GM12878 (cell line): ENCODE data around the gene ADSL. TPM values are rescaled to one million over a fixed set of nuclear protein-coding genes. Genes with fewer than 3 reads are reported as not detected.
A peak's percentile ranks its signal among the peaks of the same experiment; 100 is the strongest.

Experiments
- ATAC-seq: fragments of 200-7000 bp; cut with Tn5 transposase; 3 replicates; pipeline ENCODE4 v1.9.1; 2020; ENCODE audit warnings: mild to moderate bottlenecking, moderate library complexity
- BruUV-seq: library from RNA; stranded (reverse); fragments of 400-500 nt; replicated peaks from 2 replicates; lab custom pipeline; 2021; lab: Mats Ljungman, UMichigan
- CTCF ChIA-PET: fragments of 300-600 bp; sonication (Branson Sonifier 250); formaldehyde crosslinking; extraction: SDS; loops from one replicate; lab custom pipeline; 2021; ENCODE audit warnings: inconsistent platforms; lab: Yijun Ruan, JAX
- POLR2A ChIA-PET: fragments of 350-600 bp; formaldehyde crosslinking; extraction: SDS; loops from one replicate; lab custom pipeline; 2021; ENCODE audit warnings: inconsistent platforms; lab: Charles Lee
- RAD21 ChIA-PET: fragments of 300-600 bp; sonication (Branson Sonifier 250); formaldehyde crosslinking; loops from one replicate; lab custom pipeline; 2023; ENCODE audit warnings: antibody characterized with exemption; ENCODE audit not compliant: unreplicated experiment; lab: Charles Lee
- SMC1A ChIA-PET: fragments of 300-600 bp; sonication (Branson Sonifier 250); formaldehyde crosslinking; loops from one replicate; lab custom pipeline; 2023; ENCODE audit not compliant: unreplicated experiment, uncharacterized antibody; lab: Charles Lee
- DNase-seq: peaks from one replicate; pipeline ENCODE4 v3.0.0-alpha.2; 2011; ENCODE audit warnings: low read depth, low spot score
- FAIRE-seq: peaks from 3 replicates; lab custom pipeline; 2011; peaks lifted over from hg19 to GRCh38; lab: Jason Lieb, UNC
- H2AFZ ChIP-seq: 2 replicates; pipeline ENCODE4 v1.6.0; 2011; ENCODE audit warnings: low read depth, low read length, control low read depth; ENCODE audit not compliant: control insufficient read depth
- H3K27ac ChIP-seq: 2 replicates; pipeline ENCODE4 v1.5.1; 2011; ENCODE audit warnings: control low read depth; ENCODE audit not compliant: control insufficient read depth, insufficient read depth
- H3K27me3 ChIP-seq, 2 experiments: replicated peaks in 1 of 2; 2 replicates each; pipeline versions ENCODE4 v1.6.0 to v1.6.1; 2011; ENCODE audit warnings: low read length in 1 of 2; ENCODE audit not compliant: control insufficient read depth in 2 of 2, insufficient read depth in 2 of 2
- H3K36me3 ChIP-seq, 2 experiments: 2 replicates each; pipeline ENCODE4 v1.5.1; 2011; ENCODE audit warnings: low read length in 1 of 2; ENCODE audit not compliant: control insufficient read depth in 2 of 2, insufficient read depth in 2 of 2
- H3K4me1 ChIP-seq: 2 replicates; pipeline ENCODE4 v1.6.1; 2011; ENCODE audit warnings: mild to moderate bottlenecking, low read length, moderate library complexity, mixed read lengths; ENCODE audit not compliant: control insufficient read depth, insufficient read depth
- H3K4me2 ChIP-seq: 2 replicates; pipeline ENCODE4 v1.6.0; 2011; ENCODE audit warnings: control low read depth; ENCODE audit not compliant: control insufficient read depth, insufficient read depth
- H3K4me3 ChIP-seq: fragments of 200-600 bp; sonication (generic); 2 replicates; pipeline ENCODE4 v1.5.1; 2016
- H3K79me2 ChIP-seq: 2 replicates; pipeline ENCODE4 v1.6.0; 2011; ENCODE audit warnings: low read length; ENCODE audit not compliant: control insufficient read depth, insufficient read depth
- H3K9ac ChIP-seq: 2 replicates; pipeline ENCODE4 v1.8.0; 2011; ENCODE audit warnings: low read length, control low read depth, mixed read lengths; ENCODE audit not compliant: control insufficient read depth, insufficient read depth
- H3K9me3 ChIP-seq: replicated peaks from 3 replicates; pipeline ENCODE4 v1.5.1; 2011; ENCODE audit warnings: mild to moderate bottlenecking, low read length; ENCODE audit not compliant: control insufficient read depth, insufficient read depth
- H4K20me1 ChIP-seq: 2 replicates; pipeline ENCODE4 v1.6.0; 2011; ENCODE audit not compliant: control insufficient read depth, insufficient read depth
- ATF7 ChIP-seq: fragments of 450-650 bp; IDR thresholded peaks from 2 replicates; pipeline ENCODE4 v1.6.1; 2016; ENCODE audit warnings: low read depth, mild to moderate bottlenecking
- CREB1 ChIP-seq: IDR thresholded peaks from 2 replicates; pipeline ENCODE4 v1.6.1; 2012; ENCODE audit warnings: low read depth, mild to moderate bottlenecking, inconsistent platforms
- ESRRA ChIP-seq: IDR thresholded peaks from 2 replicates; pipeline ENCODE4 v1.6.1; 2012; ENCODE audit warnings: mild to moderate bottlenecking, low read length, improper control_type of control experiment
- EZH2 ChIP-seq: IDR thresholded peaks from 2 replicates; pipeline ENCODE4 v1.6.1; 2012; ENCODE audit warnings: low read depth, mild to moderate bottlenecking, control low read depth, inconsistent platforms, low read length, borderline replicate concordance; ENCODE audit not compliant: control insufficient read depth
- GATAD2B ChIP-seq: fragments of 450-650 bp; conservative IDR thresholded peaks from 2 replicates; pipeline ENCODE4 v1.6.1; 2017; ENCODE audit warnings: low read depth, mild to moderate bottlenecking, moderate library complexity
- HSF1 ChIP-seq: fragments of 150-350 bp; IDR thresholded peaks from 2 replicates; pipeline ENCODE4 v1.6.1; 2014; ENCODE audit warnings: mild to moderate bottlenecking, low read depth, low read length
- JUNB ChIP-seq: IDR thresholded peaks from 2 replicates; pipeline ENCODE4 v1.6.1; 2016; ENCODE audit warnings: antibody characterized with exemption, mild to moderate bottlenecking
- MAX ChIP-seq: IDR thresholded peaks from 2 replicates; pipeline ENCODE4 v1.6.1; 2012; ENCODE audit warnings: low read depth, low read length, improper control_type of control experiment
- SMC3 ChIP-seq: IDR thresholded peaks from 2 replicates; pipeline ENCODE4 v1.6.1; 2011; ENCODE audit warnings: low read length, improper control_type of control experiment, borderline replicate concordance
- SREBF1 ChIP-seq: IDR thresholded peaks from 2 replicates; pipeline ENCODE4 v1.6.1; 2012; ENCODE audit warnings: mild to moderate bottlenecking, low read length
- WGBS: methylation state at CpG from one replicate; pipeline ENCODE4 v1.1.6; 2016; ENCODE audit warnings: low lambda C conversion rate; ENCODE audit not compliant: insufficient replicate concordance, insufficient coverage; ENCODE audit errors: missing lambda C conversion rate; 5-methylcytosine and 5-hydroxymethylcytosine counted together
- in situ Hi-C: fragments of 300-500 bp; cut with MboI; formaldehyde crosslinking; loops from 9 replicates; pipeline ENCODE4 v1.14.3; 2018; ENCODE audit warnings: mixed read lengths
- intact Hi-C: fragments of 100-400 bp; cut with micrococcal nuclease; formaldehyde crosslinking; loops from one replicate; pipeline ENCODE4 v1.14.2; 2022; ENCODE audit not compliant: unreplicated experiment
- polyA plus RNA-seq, 11 experiments: library from polyadenylated mRNA; depleted of rRNA in 4 of 11; unstranded in 6 of 11; stranded (reverse) in 5 of 11; fragments of >200 nt; fragmentation: Nextera tagmentation in 4 of 11; fragmentation: Illumina TruSeq in 1 of 11; extraction: Ambion mirVana in 4 of 11; extraction: Trizol in 1 of 11; gene quantifications; 1 replicate in 1 of 11; 2 replicates in 10 of 11; pipeline versions ENCODE4 v1.2.1 to v1.2.3, GENCODE V29; 2011 to 2016; ENCODE audit warnings: inconsistent platforms in 2 of 11, missing spikeins in 2 of 11, low read depth in 1 of 11
- total RNA-seq, 4 experiments: library from RNA; depleted of rRNA in 3 of 4; stranded (reverse); fragments of >200 nt in 3 of 4; fragmentation: Illumina TruSeq in 1 of 4; extraction: Trizol in 1 of 4; gene quantifications; 2 replicates each; pipeline versions ENCODE4 v1.2.1 to v1.2.3, GENCODE V29; 2013 to 2021

Gene ADSL
- total and polyA plus RNA-seq, 10 of the 15 experiments (the other 5 are each of a cell fraction or from before 2014, with no cell fraction given), result 126 to 313 (median 143) TPM

- ChIA-PET SMC1A (interaction anchor here (0.8 to 4.5 kb wide), 6 partner anchors 12 to 707 kb away, joined by 3 to 40 read pairs (median 4); partner anchors contain the start of genes ADSL and TNRC6B), POLR2A (interaction anchor here (0.6 kb wide), 3 partner anchors 35 to 411 kb away, joined by 3 to 5 read pairs (median 4); no protein-coding TSS in a partner anchor), RAD21 (interaction anchor here (0.6 kb wide), 1 partner anchor 11 kb away, joined by 3 read pairs; the partner anchor contains the start of gene ADSL), CTCF (interaction anchor here (0.6 to 3.6 kb wide), 6 partner anchors 10 to 519 kb away, joined by 3 to 40 read pairs (median 4); partner anchors contain the start of gene ADSL)
- Histone ChIP-seq H4K20me1 (no peaks in the 10 kb centered on the region), H3K9me3 (no peaks in the 10 kb centered on the region), H3K9ac (no peak overlapping the region), H3K4me2 (no peak overlapping the region), H3K27me3 (no peaks in the 10 kb centered on the region), H3K36me3 (no peaks in the 10 kb centered on the region; a peak in 1 of 4 replicates), H3K27ac (no peak overlapping the region), H3K79me2 (no peaks in the 10 kb centered on the region), H3K4me3 (no peak overlapping the region), H3K4me1 (peaks cover 36% of the 10 kb centered on the region), H2AFZ (no peak overlapping the region)
- intact Hi-C loops (no loop called here), in situ Hi-C loops (no loop called here)
- DNase-seq (no peak), ATAC-seq (no peak), FAIRE-seq (no peak)
- no peak for TF ChIP-seq ESRRA
- no peak for TF ChIP-seq GATAD2B
- no peak for TF ChIP-seq SREBF1
- no peak for TF ChIP-seq HSF1
- TF ChIP-seq EZH2, result no peak
- TF ChIP-seq ATF7, result peak; percentile 65
- TF ChIP-seq SMC3, result no peak
- peak; percentile 74 for TF ChIP-seq JUNB
- 0 out of 2 replicates have a peak, but pooled peaks have one; percentile 13 for TF ChIP-seq CREB1
- no peak for TF ChIP-seq MAX
- WGBS, result 0% methylated on average over 2 of the region's 2 CpGs
- BruUV-seq, result no TSS peak
Measured at GRCh38 chr22:40335358-40335757, 10.9 kb upstream of the ADSL start.
